AG04450 (cell line): Measurements from ENCODE around the gene P2RX2. TPM values are rescaled to one million over a fixed set of nuclear protein-coding genes. Genes with fewer than 3 reads are reported as not detected.

Experiments used
- CTCF ChIA-PET: fragments of 300-600, 350-600 bp; formaldehyde crosslinking; extraction: SDS; loops from one replicate; lab custom pipeline; 2022; ENCODE audit warnings: antibody characterized with exemption, inconsistent platforms; lab: Charles Lee
- POLR2A ChIA-PET: fragments of 350-600 bp; formaldehyde crosslinking; extraction: SDS; loops from one replicate; lab custom pipeline; 2021; ENCODE audit warnings: antibody characterized with exemption, inconsistent platforms; lab: Yijun Ruan, JAX
- DNase-seq: peaks from one replicate; pipeline ENCODE4 v3.0.0-alpha.2; 2011; ENCODE audit warnings: low read depth, low spot score
- H3K27ac ChIP-seq: one replicate; pipeline ENCODE4 v1.5.1; 2012; ENCODE audit warnings: low read depth, low read length, control low read depth
- H3K27me3 ChIP-seq: one replicate; pipeline ENCODE4 v1.6.0; 2012; ENCODE audit warnings: low read length; ENCODE audit not compliant: control insufficient read depth, insufficient read depth
- H3K4me3 ChIP-seq: 2 replicates; pipeline ENCODE4 v1.5.1; 2011; ENCODE audit warnings: mild to moderate bottlenecking, low read depth, low read length, control low read depth
- H3K9me3 ChIP-seq: 2 replicates; pipeline ENCODE4 v1.5.1; 2012; ENCODE audit warnings: low read length; ENCODE audit not compliant: control insufficient read depth, insufficient read depth
- CTCF ChIP-seq: IDR thresholded peaks from 2 replicates; pipeline ENCODE4 v1.5.1; 2011; ENCODE audit warnings: low read depth, low read length, control low read depth, inconsistent platforms
- polyA plus RNA-seq: library from polyadenylated mRNA; depleted of rRNA; stranded (reverse); fragments of >200 nt; gene quantifications from 2 replicates; pipeline ENCODE4 v1.2.3, GENCODE V29; 2011

P2RX2 gene
- polyA plus RNA-seq, 1 experiment, result not detected

- no peak for TF ChIP-seq CTCF
- H3K27ac ChIP-seq, result no peak overlapping the region
- H3K9me3 ChIP-seq, result peaks cover 37% of the 10 kb centered on the region
- H3K27me3 ChIP-seq, result peaks cover 48% of the 10 kb centered on the region
- H3K4me3 ChIP-seq, result no peak overlapping the region
- ChIA-PET CTCF (interaction anchor here (0.7 to 5.1 kb wide), 4 partner anchors 12 to 579 kb away, joined by 4 to 59 read pairs (median 14); no protein-coding TSS in a partner anchor), POLR2A (interaction anchor here (0.8 kb wide), 1 partner anchor 14 kb away, joined by 3 read pairs; no protein-coding TSS in a partner anchor)
- no peak for DNase-seq
Observed at GRCh38 chr12:132614029-132614428, 4.5 kb upstream of the P2RX2 start.

- ChIA-PET CTCF (interaction anchor here (0.7 to 5.1 kb wide), 12 partner anchors 10 to 461 kb away, joined by 3 to 59 read pairs (median 4); no protein-coding TSS in a partner anchor), POLR2A (interaction anchor here (0.8 to 1.2 kb wide), 2 partner anchors 10 to 15 kb away, joined by 3 to 4 read pairs; no protein-coding TSS in a partner anchor)
- no peak overlapping the region for H3K4me3 ChIP-seq
- H3K9me3 ChIP-seq, result peaks cover 37% of the 10 kb centered on the region
- no peak overlapping the region for H3K27ac ChIP-seq
- DNase-seq, result peak; percentile 60
- H3K27me3 ChIP-seq, result peaks cover 54% of the 10 kb centered on the region
- peak; percentile 90 for TF ChIP-seq CTCF
Observed at GRCh38 chr12:132614861-132615578, 3.6 kb upstream of the P2RX2 start.

GRCh38 chr12:132615579-132616038 is 3.0 kb upstream of the P2RX2 start:
- CTCF ChIA-PET, result interaction anchor here (0.9 to 5.1 kb wide), 12 partner anchors 10 to 462 kb away, joined by 3 to 59 read pairs (median 5); no protein-coding TSS in a partner anchor
- Histone ChIP-seq H3K9me3 (peaks cover 37% of the 10 kb centered on the region), H3K4me3 (no peak overlapping the region)

GRCh38 chr12:132617135-132617701 is 1.4 kb upstream of the P2RX2 start:
- ChIA-PET CTCF (interaction anchor here (2.1 to 5.1 kb wide), 3 partner anchors 17 to 202 kb away, joined by 9 to 59 read pairs (median 15); no protein-coding TSS in a partner anchor), POLR2A (no interaction called here)
- no peak for DNase-seq
- H3K9me3 ChIP-seq, result peaks cover 24% of the 10 kb centered on the region
- TF ChIP-seq CTCF, result no peak
- H3K4me3 ChIP-seq, result no peak overlapping the region
- no peak overlapping the region for H3K27ac ChIP-seq
- H3K27me3 ChIP-seq, result peaks cover 47% of the 10 kb centered on the region

More at GRCh38 chr12:132615579-132616038, 3.0 kb upstream of the P2RX2 start:
- Histone ChIP-seq H3K27ac (no peak overlapping the region), H3K27me3 (peaks cover 56% of the 10 kb centered on the region)
- TF ChIP-seq CTCF, result no peak
- no peak for DNase-seq
- POLR2A ChIA-PET, result interaction anchor here (1.2 kb wide), 1 partner anchor 10 kb away, joined by 4 read pairs; no protein-coding TSS in a partner anchor
